NB4 (cell line): ENCODE results near the gene EDNRB.

ENCODE experiments used
- CTCF ChIP-seq: IDR thresholded peaks from one replicate; pipeline ENCODE4 v1.5.1; 2012; ENCODE audit warnings: low read depth, low read length
- MAX ChIP-seq: IDR thresholded peaks from 2 replicates; pipeline ENCODE4 v1.6.1; 2011; ENCODE audit warnings: low read depth, low read length
- POLR2A ChIP-seq: IDR thresholded peaks from 2 replicates; pipeline ENCODE4 v1.6.1; 2011; ENCODE audit warnings: mild to moderate bottlenecking; ENCODE audit not compliant: insufficient read length; ENCODE audit errors: extremely low read depth

GRCh38 chr13:77952737-77953136 is 34.1 kb upstream of the EDNRB start:
- TF ChIP-seq CTCF (no peak), POLR2A (no peak), MAX (no peak)
